A673 (cell line): ENCODE data around the gene CNTN5.

Experiments used
- CTCF ChIP-seq: fragments of 300-800, 200-600 bp; sonication (generic); conservative IDR thresholded peaks from 2 replicates; pipeline ENCODE4 v1.5.1; 2017; ENCODE audit warnings: low read depth, mild to moderate bottlenecking, antibody characterized with exemption, low read length, moderate library complexity, mixed read lengths
- EZH2 ChIP-seq: fragments of 200-600 bp; sonication (generic); IDR thresholded peaks from 2 replicates; pipeline ENCODE4 v1.6.1; 2017; ENCODE audit warnings: borderline replicate concordance, low read depth, mild to moderate bottlenecking, mixed read lengths, antibody characterized with exemption, low read length; ENCODE audit not compliant: poor library complexity, severe bottlenecking

DNA sequence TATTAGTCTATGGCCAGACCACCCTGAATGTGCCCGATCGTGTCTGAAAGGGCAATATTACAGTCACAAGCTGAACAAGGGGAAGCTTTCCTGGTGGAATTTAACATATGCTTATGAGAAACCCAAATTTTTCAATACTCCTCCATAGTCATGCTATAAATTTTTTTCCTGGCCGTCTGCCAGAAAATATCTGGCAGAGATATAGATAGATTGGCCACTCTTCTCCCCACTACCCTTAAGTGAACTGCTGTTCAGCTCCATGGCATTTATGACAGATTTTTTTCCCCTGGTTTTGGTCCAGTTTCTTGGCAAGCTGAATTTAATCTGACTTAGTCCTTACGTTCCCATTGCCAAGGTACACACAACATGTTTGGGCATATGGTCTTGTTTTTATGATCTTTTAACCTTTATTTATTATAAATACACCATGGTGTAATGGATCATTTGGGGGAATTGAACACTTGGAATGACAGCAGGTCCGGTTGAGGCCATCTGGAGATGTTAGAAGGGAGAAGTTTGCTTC, 328.5 kb downstream of the CNTN5 start:
- TF ChIP-seq CTCF, result no peak
- TF ChIP-seq EZH2, result no peak
